ENCODE results near the gene MED13L.
"Not testable (repeated sequence)": the region's sequence is repeated elsewhere in the genome, so short reads cannot be mapped to it uniquely, and the experiment has no call there.

Gene MED13L

GRCh38 chr12:116133636-116134214, 143.8 kb downstream of the MED13L start:
- no peak for ATAC-seq
- TF ChIP-seq RARB (CRISPR knock-in tag; IDR thresholded peaks at IDR 0.05) (no peak), ZFP3 (CRISPR knock-in tag; IDR thresholded peaks at IDR 0.05) (no peak), PPARA (CRISPR knock-in tag; IDR thresholded peaks at IDR 0.05; ENCODE audit: borderline replicate concordance) (no peak), ZNF8 (CRISPR knock-in tag; IDR thresholded peaks at IDR 0.05) (no peak), ZNF70 (CRISPR knock-in tag; IDR thresholded peaks at IDR 0.05) (no peak), ZC3H10 (CRISPR knock-in tag; IDR thresholded peaks at IDR 0.05) (no peak), PATZ1 (CRISPR knock-in tag; IDR thresholded peaks at IDR 0.05; ENCODE audit: borderline replicate concordance) (no peak)

GRCh38 chr12:116133149-116133548, 144.3 kb downstream of the MED13L start:
- no peak for ATAC-seq

GRCh38 chr12:116131987-116132386, 145.5 kb downstream of the MED13L start:
- not testable (repeated sequence) for ATAC-seq

More at GRCh38 chr12:116133149-116133548, 144.3 kb downstream of the MED13L start:
- TF ChIP-seq ARNTL (CRISPR knock-in tag; IDR thresholded peaks at IDR 0.05; ENCODE audit: borderline replicate concordance, low read depth) (no peak), PPARA (CRISPR knock-in tag; IDR thresholded peaks at IDR 0.05; ENCODE audit: borderline replicate concordance) (no peak), CSRNP3 (CRISPR knock-in tag; IDR thresholded peaks at IDR 0.05) (no peak), TCF4 (CRISPR knock-in tag; IDR thresholded peaks at IDR 0.05; ENCODE audit: borderline replicate concordance) (no peak), OSR1 (CRISPR knock-in tag; IDR thresholded peaks at IDR 0.05) (no peak), ISL1 (CRISPR knock-in tag; IDR thresholded peaks at IDR 0.05) (no peak), ZNF8 (CRISPR knock-in tag; IDR thresholded peaks at IDR 0.05) (no peak), ZFP3 (CRISPR knock-in tag; IDR thresholded peaks at IDR 0.05) (no peak), CSDC2 (CRISPR knock-in tag; IDR thresholded peaks at IDR 0.05) (no peak), TOX (CRISPR knock-in tag; IDR thresholded peaks at IDR 0.05; ENCODE audit: borderline replicate concordance) (no peak), CREB5 (CRISPR knock-in tag; IDR thresholded peaks at IDR 0.05; ENCODE audit: low read depth) (no peak), SNAI2 (CRISPR knock-in tag; IDR thresholded peaks at IDR 0.05) (no peak), ZC3H10 (CRISPR knock-in tag; IDR thresholded peaks at IDR 0.05) (no peak), POU6F1 (CRISPR knock-in tag; IDR thresholded peaks at IDR 0.05; ENCODE audit: borderline replicate concordance, low read depth) (no peak), ZNF565 (CRISPR knock-in tag; conservative IDR thresholded peaks at IDR 0.05; ENCODE audit: low read depth) (no peak), PATZ1 (CRISPR knock-in tag; IDR thresholded peaks at IDR 0.05; ENCODE audit: borderline replicate concordance) (no peak), BACH2 (CRISPR knock-in tag; IDR thresholded peaks at IDR 0.05; ENCODE audit: borderline replicate concordance) (no peak), ZFP30 (CRISPR knock-in tag; IDR thresholded peaks at IDR 0.05) (no peak), TSHZ2 (CRISPR knock-in tag; IDR thresholded peaks at IDR 0.05) (no peak)
